GM19395 (cell line): ENCODE measurements around the gene KRT7.
"Not testable (repeated sequence)": the region's sequence is repeated elsewhere in the genome, so short reads cannot be mapped to it uniquely, and the experiment has no call there.

ENCODE experiments used
- ATAC-seq: cut with Tn5 transposase; IDR thresholded peaks from one replicate; pipeline ENCODE4 v1.9.1; 2021; ENCODE audit warnings: mild to moderate bottlenecking, moderate library complexity; ENCODE audit not compliant: unreplicated experiment

Gene KRT7

GRCh38 chr12:52243856-52244614 lies 11.0 kb downstream of the KRT7 start:
- ATAC-seq: peak; percentile 94

- ATAC-seq: no peak
Measured at GRCh38 chr12:52244615-52244994, 11.6 kb downstream of the KRT7 start.

- no peak for ATAC-seq
Measured at GRCh38 chr12:52245259-52245961, 12.4 kb downstream of the KRT7 start.

- no peak for ATAC-seq
Measured at GRCh38 chr12:52245962-52246569, 13.0 kb downstream of the KRT7 start.

- no peak for ATAC-seq
Measured at GRCh38 chr12:52246720-52247621, 13.9 kb downstream of the KRT7 start.

- ATAC-seq: no peak
Measured at GRCh38 chr12:52247622-52248540, 14.8 kb downstream of the KRT7 start.

GRCh38 chr12:52248541-52249461 lies 15.8 kb downstream of the KRT7 start:
- no peak for ATAC-seq

GRCh38 chr12:52249511-52250047 lies 16.5 kb downstream of the KRT7 start:
- no peak for ATAC-seq

- ATAC-seq: no peak
Measured at GRCh38 chr12:52250048-52250990, 17.3 kb downstream of the KRT7 start.

GRCh38 chr12:52251367-52252051 lies 18.5 kb downstream of the KRT7 start:
- no peak for ATAC-seq

- not testable (repeated sequence) for ATAC-seq
Measured at GRCh38 chr12:52252175-52252615, 19.2 kb downstream of the KRT7 start.

- ATAC-seq: no peak
Measured at GRCh38 chr12:52252728-52253343, 19.8 kb downstream of the KRT7 start.

- no peak for ATAC-seq
Measured at GRCh38 chr12:52253391-52254179, 20.5 kb downstream of the KRT7 start.

GRCh38 chr12:52254180-52254964 lies 21.3 kb downstream of the KRT7 start:
- no peak for ATAC-seq
